ENCODE results near the gene SANBR.

SANBR gene

DNA sequence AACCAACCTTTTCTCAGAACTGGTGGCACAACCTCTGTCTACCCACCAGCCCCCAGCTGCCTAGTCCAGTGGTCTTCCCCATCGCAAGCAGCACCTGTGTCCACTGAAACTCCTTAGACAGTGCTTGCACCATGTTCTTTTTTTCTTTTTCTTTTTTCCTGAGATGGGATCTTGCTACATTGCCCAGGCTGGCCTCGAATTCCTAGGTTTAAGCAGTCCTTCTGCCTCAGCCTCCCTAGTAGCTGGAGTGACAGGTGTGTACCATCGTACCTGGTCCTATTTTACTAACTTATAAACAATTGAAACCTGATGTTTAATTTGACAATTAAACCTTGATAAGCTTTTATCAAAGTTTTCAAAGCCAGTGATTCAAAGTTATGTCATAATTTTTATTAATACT, 30.8 kb downstream of the SANBR start:
- no peak overlapping the region for H3K4me2 ChIP-seq (ENCODE audit: low read length)
- no peaks in the 10 kb centered on the region for H3K4me1 ChIP-seq
- H3K9ac ChIP-seq, result no peak overlapping the region
- no peaks in the 10 kb centered on the region for H3K27me3 ChIP-seq (ENCODE audit: control insufficient read depth, insufficient read depth, low read length)
- no peak overlapping the region for H2AFZ ChIP-seq
- H3K36me3 ChIP-seq (ENCODE audit: control insufficient read depth, insufficient read depth, low read length), result no peaks in the 10 kb centered on the region
- TF ChIP-seq, protein P1, sequence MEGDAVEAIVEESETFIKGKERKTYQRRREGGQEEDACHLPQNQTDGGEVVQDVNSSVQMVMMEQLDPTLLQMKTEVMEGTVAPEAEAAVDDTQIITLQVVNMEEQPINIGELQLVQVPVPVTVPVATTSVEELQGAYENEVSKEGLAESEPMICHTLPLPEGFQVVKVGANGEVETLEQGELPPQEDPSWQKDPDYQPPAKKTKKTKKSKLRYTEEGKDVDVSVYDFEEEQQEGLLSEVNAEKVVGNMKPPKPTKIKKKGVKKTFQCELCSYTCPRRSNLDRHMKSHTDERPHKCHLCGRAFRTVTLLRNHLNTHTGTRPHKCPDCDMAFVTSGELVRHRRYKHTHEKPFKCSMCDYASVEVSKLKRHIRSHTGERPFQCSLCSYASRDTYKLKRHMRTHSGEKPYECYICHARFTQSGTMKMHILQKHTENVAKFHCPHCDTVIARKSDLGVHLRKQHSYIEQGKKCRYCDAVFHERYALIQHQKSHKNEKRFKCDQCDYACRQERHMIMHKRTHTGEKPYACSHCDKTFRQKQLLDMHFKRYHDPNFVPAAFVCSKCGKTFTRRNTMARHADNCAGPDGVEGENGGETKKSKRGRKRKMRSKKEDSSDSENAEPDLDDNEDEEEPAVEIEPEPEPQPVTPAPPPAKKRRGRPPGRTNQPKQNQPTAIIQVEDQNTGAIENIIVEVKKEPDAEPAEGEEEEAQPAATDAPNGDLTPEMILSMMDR (IDR thresholded peaks at IDR 0.05), result no peak
- H3K79me2 ChIP-seq, result no peaks in the 10 kb centered on the region
- H3K27ac ChIP-seq, result no peak overlapping the region
- no peak overlapping the region for H3K4me3 ChIP-seq (ENCODE audit: low read depth, low read length)
- no peaks in the 10 kb centered on the region for H3K9me3 ChIP-seq (ENCODE audit: control insufficient read depth, low read length)

DNA sequence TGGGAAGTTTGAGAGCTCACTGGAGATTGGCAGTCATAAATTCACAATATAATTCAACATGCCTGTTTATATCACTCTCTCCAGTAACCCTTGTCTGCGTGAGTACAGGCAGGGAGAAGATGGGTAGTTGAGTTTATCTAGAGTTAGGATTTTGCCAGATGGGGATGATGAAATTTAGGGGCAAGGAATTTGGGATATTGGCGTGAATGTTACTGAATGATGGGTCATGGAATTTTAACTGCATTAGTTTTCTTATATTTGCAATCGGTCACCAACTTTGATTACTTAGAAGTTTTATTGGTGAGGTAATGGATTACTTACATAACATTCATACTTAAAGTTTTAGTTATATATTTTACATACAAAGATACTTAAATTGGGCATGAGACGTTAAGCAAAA, 35.1 kb downstream of the SANBR start:
- TF ChIP-seq, protein P1 (IDR thresholded peaks at IDR 0.05), result no peak

DNA sequence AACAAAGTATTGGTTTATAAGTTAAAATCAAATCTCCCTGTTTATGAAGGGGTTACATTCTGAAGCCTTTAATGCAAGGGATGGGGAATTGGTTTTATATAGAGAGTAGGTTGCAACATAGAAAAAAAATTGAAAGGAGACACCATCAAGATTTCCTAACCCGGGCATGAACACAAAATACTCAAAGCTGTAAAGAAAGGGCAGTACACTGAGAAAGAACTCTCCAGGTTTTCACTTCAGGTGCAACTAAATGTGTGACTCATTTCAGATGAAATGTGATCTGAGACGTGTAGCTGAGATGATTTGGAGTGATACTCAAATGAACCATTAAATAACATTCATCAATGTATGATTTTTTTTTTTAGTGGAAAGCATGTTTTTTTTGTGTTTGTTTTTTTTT, 43.6 kb downstream of the SANBR start:
- H3K27me3 ChIP-seq (ENCODE audit: control insufficient read depth, insufficient read depth, low read length), result no peaks in the 10 kb centered on the region
- no peak overlapping the region for H2AFZ ChIP-seq
- TF ChIP-seq, protein P1 (IDR thresholded peaks at IDR 0.05), result no peak
- H3K9ac ChIP-seq, result no peak overlapping the region
- no peaks in the 10 kb centered on the region for H3K36me3 ChIP-seq (ENCODE audit: control insufficient read depth, insufficient read depth, low read length)
- H3K79me2 ChIP-seq, result no peaks in the 10 kb centered on the region
- H3K9me3 ChIP-seq (ENCODE audit: control insufficient read depth, low read length), result no peaks in the 10 kb centered on the region
- no peak overlapping the region for H3K27ac ChIP-seq
- no peak overlapping the region for H3K4me2 ChIP-seq (ENCODE audit: low read length)
- no peaks in the 10 kb centered on the region for H3K4me1 ChIP-seq
- H3K4me3 ChIP-seq (ENCODE audit: low read depth, low read length), result no peak overlapping the region

More for the DNA sequence above, 35.1 kb downstream of the SANBR start:
- no peak overlapping the region for H3K9ac ChIP-seq
- no peaks in the 10 kb centered on the region for H3K36me3 ChIP-seq (ENCODE audit: control insufficient read depth, insufficient read depth, low read length)
- H3K4me3 ChIP-seq (ENCODE audit: low read depth, low read length), result no peak overlapping the region
- H3K4me1 ChIP-seq, result no peaks in the 10 kb centered on the region
- H3K9me3 ChIP-seq (ENCODE audit: control insufficient read depth, low read length), result no peaks in the 10 kb centered on the region
- no peak overlapping the region for H3K4me2 ChIP-seq (ENCODE audit: low read length)
- H2AFZ ChIP-seq, result no peak overlapping the region
- H3K79me2 ChIP-seq, result no peaks in the 10 kb centered on the region
- no peaks in the 10 kb centered on the region for H3K27me3 ChIP-seq (ENCODE audit: control insufficient read depth, insufficient read depth, low read length)
- H3K27ac ChIP-seq, result no peak overlapping the region

DNA sequence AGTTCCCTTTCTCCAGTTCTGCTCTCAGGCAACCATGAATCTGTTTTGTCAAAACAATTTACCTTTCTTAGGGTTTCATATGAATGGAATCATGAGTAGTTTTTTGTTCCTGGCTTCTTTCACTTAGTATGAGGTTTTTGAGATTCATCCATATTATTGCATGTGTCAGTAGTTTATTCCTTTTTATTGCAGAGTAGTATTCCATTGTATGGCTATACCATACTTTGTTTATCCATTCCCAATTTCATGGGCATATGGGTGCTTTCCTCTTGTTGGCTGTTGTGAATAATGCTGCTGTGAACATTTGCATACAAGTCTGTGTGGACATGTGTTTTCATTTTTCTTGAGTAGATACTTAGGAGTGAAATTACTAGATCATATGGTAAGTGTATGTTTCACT, 46.0 kb downstream of the SANBR start:
- H3K27ac ChIP-seq, result no peak overlapping the region
- no peak overlapping the region for H2AFZ ChIP-seq
- no peaks in the 10 kb centered on the region for H3K27me3 ChIP-seq (ENCODE audit: control insufficient read depth, insufficient read depth, low read length)
- TF ChIP-seq, protein P1 (IDR thresholded peaks at IDR 0.05), result no peak
- H3K79me2 ChIP-seq, result no peaks in the 10 kb centered on the region
- H3K36me3 ChIP-seq (ENCODE audit: control insufficient read depth, insufficient read depth, low read length), result no peaks in the 10 kb centered on the region
- H3K9me3 ChIP-seq (ENCODE audit: control insufficient read depth, low read length), result no peaks in the 10 kb centered on the region
- no peak overlapping the region for H3K9ac ChIP-seq
- no peak overlapping the region for H3K4me2 ChIP-seq (ENCODE audit: low read length)
- H3K4me1 ChIP-seq, result no peaks in the 10 kb centered on the region
- no peak overlapping the region for H3K4me3 ChIP-seq (ENCODE audit: low read depth, low read length)

DNA sequence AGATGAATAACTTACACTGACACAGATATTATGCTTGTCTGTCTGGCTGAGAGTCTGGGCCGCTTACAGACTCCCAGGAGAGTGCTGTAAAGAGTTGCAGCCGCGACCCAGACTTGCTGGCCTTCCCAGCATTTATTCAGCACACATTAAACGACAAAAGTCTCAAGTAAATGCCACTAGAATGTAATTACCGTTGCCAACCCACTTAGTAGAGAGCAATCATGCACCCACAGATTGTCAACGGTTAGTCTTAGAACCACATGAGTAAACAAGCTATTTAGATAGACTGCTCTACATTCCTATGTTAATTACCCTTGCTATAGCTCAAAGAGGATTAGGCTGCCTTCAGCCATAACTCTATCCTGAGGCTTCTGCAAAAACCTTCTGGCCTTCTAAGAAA, 48.5 kb downstream of the SANBR start:
- Histone ChIP-seq H3K27ac (no peak overlapping the region), H3K36me3 (ENCODE audit: control insufficient read depth, insufficient read depth, low read length) (no peaks in the 10 kb centered on the region), H3K9ac (no peak overlapping the region), H3K9me3 (ENCODE audit: control insufficient read depth, low read length) (no peaks in the 10 kb centered on the region), H3K79me2 (no peaks in the 10 kb centered on the region), H3K4me2 (ENCODE audit: low read length) (no peak overlapping the region), H2AFZ (no peak overlapping the region), H3K4me1 (no peaks in the 10 kb centered on the region), H3K27me3 (ENCODE audit: control insufficient read depth, insufficient read depth, low read length) (no peaks in the 10 kb centered on the region), H3K4me3 (ENCODE audit: low read depth, low read length) (no peak overlapping the region)
- TF ChIP-seq, protein P1 (IDR thresholded peaks at IDR 0.05), result no peak
